HG02642 (cell line): ENCODE measurements around the gene ZMYND15.

Source experiments
- ATAC-seq: cut with Tn5 transposase; IDR thresholded peaks from one replicate; pipeline ENCODE4 v1.9.1; 2021; ENCODE audit warnings: mild to moderate bottlenecking; ENCODE audit not compliant: unreplicated experiment, poor library complexity

Gene ZMYND15

GRCh38 chr17:4740584-4740983 is 951 bp downstream of the ZMYND15 start:
- ATAC-seq, result no peak

- no peak for ATAC-seq
Measured at GRCh38 chr17:4741544-4741943, 1.9 kb downstream of the ZMYND15 start.

DNA sequence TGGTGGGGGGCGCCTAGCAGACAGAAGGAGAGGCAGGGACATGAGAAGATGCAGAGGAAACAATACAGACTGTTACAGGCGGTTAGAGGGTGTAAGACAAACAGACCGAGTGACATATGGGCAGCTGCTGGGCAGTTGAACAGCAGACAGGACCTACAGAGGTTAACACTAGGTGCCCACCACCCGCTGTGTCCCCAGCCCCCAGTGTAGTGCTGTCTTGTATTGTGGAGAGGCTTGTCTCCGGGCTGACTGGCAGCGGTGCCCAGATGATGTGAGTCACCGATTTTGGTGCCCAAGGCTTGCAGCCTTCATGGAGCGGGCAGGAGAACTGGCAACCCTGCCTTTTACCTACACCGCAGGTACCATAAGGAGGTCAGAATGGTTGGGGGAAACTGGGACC is 2.5 kb downstream of the ZMYND15 start:
- no peak for ATAC-seq

GRCh38 chr17:4742629-4743028 is 3.0 kb downstream of the ZMYND15 start:
- ATAC-seq, result no peak

DNA sequence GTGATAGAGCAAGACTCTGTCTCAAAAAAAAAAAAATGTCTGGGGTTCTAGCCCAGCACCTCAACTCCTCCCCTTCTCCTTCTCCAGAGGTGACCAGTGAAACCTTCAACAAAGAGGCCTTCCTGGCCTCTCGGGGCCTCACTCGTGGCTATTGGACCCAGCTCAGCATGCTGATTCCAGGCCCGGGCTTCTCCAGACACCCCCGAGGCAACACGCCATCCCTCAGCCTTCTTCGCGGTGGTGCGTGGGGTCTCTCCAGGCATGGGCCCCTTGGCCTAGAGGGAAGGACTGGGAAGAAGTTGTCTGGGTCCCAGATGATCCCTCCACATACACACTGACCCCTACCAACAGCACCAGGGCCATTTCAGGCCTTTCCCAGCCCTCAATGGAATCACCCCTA is 3.6 kb downstream of the ZMYND15 start:
- no peak for ATAC-seq

GRCh38 chr17:4743898-4744297 is 4.3 kb downstream of the ZMYND15 start:
- ATAC-seq, result no peak

- ATAC-seq, result no peak
Measured at GRCh38 chr17:4744999-4745969, 5.7 kb downstream of the ZMYND15 start.

- no peak for ATAC-seq
Measured at GRCh38 chr17:4747847-4748246, 8.2 kb downstream of the ZMYND15 start.

- no peak for ATAC-seq
Measured at GRCh38 chr17:4748686-4749085, 9.1 kb downstream of the ZMYND15 start.

- ATAC-seq, result no peak
Measured at GRCh38 chr17:4750606-4751005, 11.0 kb downstream of the ZMYND15 start.

- ATAC-seq, result no peak
Measured at GRCh38 chr17:4751932-4752331, 12.3 kb downstream of the ZMYND15 start.

DNA sequence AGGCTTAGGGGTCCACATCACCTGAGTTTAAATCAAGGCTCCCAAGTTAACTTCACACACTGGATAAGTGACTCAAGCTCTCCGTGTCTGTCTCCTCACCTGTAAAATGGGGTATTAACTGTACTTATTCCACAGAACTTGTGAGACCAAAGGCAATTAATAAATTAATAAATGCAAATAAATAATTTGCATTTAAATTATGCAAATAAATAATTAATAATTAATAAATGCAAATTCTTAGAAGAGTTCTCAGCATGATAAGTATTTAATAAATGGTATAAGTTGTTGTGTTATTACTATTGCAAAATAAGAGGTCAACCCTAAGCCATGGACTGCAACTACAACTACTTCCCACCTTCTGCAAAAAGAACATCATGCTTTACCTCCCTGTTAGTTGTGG is 13.8 kb downstream of the ZMYND15 start:
- no peak for ATAC-seq

DNA sequence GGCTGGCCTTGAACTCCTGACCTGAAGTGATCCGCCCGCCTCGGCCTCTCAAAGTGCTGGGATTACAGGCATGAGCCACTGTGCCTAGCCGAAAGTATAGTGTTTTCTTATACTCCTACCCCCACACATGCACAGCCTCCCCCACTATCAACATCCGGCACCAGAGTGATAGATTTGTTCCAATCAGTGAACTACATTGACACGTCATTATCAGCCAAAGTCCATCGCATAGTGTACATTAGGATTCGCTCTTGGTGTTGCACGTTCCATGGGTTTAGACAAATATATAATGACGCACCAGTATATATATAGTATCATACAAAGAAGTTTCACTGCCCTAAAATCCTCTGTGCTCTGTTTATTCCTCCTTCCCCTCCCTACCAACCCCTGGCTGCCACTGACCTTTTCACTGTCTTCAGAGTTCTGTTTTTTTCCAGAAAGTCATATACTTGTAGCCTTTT is 20.2 kb downstream of the ZMYND15 start:
- ATAC-seq, result no peak

DNA sequence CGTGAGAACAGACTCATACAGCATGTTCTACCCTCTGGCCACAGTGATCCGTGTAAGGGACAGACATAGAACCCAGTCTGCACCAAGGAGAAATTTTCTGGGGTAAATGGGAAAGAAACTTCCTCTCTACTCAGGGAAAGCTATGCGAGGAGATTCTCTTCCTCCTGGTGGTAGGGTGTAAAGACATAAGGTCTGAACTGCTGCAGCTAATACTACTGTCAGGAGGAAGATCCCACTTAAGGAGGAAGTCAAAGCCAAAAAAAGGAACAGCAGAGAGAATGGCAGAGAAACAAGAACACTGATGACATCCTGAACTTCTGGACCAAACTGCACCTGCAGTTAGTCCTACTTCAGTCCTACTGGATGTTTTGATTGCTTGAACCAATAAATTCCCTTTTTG is 25.0 kb downstream of the ZMYND15 start:
- no peak for ATAC-seq

GRCh38 chr17:4766201-4766600 is 26.6 kb downstream of the ZMYND15 start:
- no peak for ATAC-seq

DNA sequence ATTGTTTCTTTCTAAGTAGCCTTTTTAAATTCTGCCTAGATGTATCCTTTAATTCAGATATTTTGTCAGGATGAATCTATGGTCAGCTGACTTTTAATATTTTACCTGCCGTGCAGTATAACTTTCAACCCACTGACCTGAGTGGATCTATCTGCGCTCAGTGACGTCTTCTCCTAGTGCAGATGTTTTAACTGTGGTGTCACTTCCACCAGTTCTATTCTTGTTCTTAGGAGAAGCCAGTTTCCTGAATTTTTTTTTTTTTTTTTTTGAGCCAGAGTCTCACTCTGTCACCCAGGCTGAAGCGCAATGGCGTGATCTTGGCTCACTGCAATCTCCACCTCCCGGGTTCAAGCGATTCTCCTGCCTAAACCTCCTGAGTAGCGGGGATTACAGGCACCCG is 27.1 kb downstream of the ZMYND15 start:
- ATAC-seq, result no peak

- no peak for ATAC-seq
Measured at GRCh38 chr17:4768298-4768697, 28.7 kb downstream of the ZMYND15 start.

DNA sequence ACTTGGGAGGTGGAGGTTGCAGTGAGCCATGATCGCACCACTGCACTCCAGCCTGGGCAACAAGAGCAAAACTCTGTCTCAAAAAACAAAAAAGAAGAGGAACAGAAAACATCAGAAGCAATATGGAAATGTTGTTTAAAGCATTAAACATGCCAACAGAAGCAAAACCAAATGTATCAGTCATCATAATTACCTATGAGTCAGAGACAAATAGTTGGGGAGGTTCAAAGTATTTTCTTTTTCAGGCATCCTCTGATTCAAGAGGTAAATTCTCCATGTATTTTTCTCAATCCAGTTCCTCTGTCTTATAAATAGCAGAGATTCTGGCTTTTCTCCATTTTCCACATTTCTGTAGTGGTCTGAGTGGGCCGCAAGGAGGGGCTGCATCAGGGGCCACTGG is 30.0 kb downstream of the ZMYND15 start:
- ATAC-seq, result no peak

DNA sequence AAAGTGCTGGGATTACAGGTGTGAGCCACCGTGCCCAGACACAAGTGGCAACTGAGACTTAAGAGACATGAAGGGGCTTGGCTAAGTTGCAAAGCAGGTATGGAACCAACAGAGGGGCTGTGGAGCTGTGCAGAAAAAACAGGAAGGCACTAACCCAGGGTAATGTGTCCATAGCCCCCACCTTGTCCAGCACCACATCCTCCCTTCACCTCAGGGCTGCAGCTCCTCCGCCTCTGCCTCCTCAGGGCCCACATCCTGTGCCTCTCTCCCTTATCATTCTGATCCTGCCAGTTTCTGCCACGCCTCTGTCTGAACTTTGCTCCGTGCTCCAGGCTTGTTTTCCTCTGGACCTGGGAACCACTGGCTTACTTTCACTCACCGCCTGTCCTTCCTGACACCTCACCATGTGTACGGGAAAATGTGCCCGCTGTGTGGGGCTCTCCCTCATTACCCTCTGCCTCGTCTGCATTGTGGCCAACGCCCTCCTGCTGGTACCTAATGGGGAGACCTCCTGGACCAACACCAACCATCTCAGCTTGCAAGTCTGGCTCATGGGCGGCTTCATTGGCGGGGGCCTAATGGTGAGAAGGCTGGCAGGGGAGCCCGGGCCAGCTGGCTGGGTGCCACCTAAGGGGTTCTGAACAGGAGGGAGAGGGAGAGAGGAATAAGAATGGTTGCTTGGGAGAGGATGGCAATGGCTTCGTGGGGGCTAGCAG is 32.0 kb downstream of the ZMYND15 start, which contains the start of gene TM4SF5:
TSS of gene TM4SF5 (plus strand) at position 368 of the 716 bp plus-strand sequence. CDS start at position 405, 37 bp downstream.
- no peak for ATAC-seq

DNA sequence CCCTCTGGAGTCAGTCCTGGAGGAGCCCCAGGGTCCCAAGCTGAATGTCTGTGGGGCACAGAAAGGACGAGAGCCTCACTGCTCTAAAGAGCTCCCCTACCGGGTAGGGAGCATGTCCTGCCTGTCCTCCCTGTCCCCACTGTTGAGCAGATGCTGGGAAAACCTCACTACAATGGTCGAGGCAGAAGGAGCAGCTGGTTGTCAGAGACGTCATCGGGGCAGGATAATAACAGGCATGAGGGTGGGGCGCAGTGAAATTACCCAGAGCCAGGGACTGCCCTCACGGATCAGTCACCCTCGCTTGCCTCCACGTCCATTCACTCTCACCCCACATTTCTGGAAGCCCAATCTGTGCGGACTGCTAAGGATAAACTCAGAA is 32.6 kb downstream of the ZMYND15 start:
- no peak for ATAC-seq
